Hypothalamus (tissue), 51 donors: ENCODE measurements around the gene ISLR2.
"Not testable (repeated sequence)": the region's sequence is repeated elsewhere in the genome, so short reads cannot be mapped to it uniquely, and the experiment has no call there.

Experiments
- DNase-seq, 51 donors: peaks; one replicate each; lab custom pipeline; 2025; lab: John Stamatoyannopoulos, UW

Gene ISLR2, protein sequence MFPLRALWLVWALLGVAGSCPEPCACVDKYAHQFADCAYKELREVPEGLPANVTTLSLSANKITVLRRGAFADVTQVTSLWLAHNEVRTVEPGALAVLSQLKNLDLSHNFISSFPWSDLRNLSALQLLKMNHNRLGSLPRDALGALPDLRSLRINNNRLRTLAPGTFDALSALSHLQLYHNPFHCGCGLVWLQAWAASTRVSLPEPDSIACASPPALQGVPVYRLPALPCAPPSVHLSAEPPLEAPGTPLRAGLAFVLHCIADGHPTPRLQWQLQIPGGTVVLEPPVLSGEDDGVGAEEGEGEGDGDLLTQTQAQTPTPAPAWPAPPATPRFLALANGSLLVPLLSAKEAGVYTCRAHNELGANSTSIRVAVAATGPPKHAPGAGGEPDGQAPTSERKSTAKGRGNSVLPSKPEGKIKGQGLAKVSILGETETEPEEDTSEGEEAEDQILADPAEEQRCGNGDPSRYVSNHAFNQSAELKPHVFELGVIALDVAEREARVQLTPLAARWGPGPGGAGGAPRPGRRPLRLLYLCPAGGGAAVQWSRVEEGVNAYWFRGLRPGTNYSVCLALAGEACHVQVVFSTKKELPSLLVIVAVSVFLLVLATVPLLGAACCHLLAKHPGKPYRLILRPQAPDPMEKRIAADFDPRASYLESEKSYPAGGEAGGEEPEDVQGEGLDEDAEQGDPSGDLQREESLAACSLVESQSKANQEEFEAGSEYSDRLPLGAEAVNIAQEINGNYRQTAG

DNA sequence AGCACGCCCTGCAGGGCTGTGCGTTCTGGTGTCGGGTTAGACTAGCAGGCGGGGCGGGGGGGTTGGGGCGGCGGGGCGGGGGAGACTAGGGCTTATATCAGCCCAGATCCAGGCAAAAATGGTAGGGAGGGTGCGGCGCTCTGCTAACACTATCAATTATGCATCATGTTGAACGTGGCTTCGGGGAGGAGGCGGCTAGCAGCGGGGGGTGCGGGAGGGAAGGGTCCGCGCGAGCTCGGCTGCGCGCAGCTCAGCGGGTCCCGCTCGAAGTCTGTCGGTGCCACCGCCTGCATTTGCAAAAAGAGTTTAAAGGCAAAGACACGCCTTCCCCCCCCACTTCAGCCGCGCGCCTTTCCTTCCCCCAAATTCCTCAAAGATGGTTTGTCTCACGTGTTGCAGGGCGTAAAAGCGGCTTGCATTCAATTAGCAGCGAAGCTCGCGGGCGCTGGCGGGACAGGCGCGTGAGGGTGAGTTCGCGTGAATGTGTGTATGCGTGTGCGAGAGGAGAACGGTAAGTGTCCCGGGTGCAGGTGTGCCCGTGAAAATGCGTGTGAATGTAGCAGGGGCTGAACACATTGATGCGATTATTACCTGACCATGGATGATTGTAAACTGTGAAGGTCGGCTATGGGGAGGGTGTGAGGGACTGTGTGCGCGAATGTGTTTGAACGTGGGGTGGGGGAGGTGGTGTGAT, at the start of gene ISLR2:
TSS of gene ISLR2 (plus strand) at position 432 of the 694 bp plus-strand sequence. CDS start 2,169 bp downstream, outside the sequence.
- DNase-seq, result peak in 1 of 51 donors; percentile 31

DNA sequence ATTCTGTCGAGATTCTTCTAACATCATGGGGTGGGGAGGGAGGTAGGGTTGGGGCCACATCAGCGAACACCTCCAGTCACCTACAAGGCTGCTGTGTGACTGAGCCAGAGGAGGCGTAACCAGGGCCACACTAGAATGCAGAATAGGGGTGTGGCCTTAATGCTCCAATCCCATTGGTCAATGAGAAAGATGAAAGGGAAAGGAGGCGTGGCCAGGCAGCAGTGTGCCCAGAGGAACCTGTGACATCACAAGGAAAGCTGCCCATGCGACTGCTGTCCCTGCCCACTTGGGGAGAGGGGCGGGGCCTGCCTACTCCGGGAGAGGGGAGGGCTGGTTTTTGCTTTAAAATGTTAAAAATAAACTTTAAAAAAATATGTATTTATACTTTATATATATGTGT, 47.9 kb upstream of the ISLR2 start, which contains the start of gene GOLGA6A:
TSS of gene GOLGA6A (minus strand) at position 101 of the 400 bp plus-strand sequence. CDS start at position 60, 41 bp downstream.
- DNase-seq, result not testable (repeated sequence)

DNA sequence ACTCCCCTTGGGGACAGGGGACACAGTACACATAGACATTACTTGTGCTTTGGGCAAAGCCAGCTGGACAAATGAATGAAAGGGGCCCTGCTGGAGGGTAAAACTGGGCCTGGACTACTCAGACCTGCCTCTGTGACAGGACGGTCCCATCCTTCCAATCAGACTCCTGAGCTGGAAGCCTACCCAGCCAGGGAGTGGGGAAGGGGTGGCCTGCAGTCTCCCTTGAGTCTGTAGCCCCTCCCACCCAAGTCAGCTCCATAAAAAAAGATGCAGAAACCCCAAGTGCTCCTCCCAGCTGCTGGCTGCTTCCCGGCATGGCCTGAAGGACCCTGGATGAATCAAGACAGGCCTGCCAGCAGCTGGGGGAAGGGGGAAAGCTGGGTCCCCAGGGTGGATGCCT, 35.8 kb upstream of the ISLR2 start:
- DNase-seq, result not testable (repeated sequence)

GRCh38 chr15:74095610-74096009, 34.8 kb upstream of the ISLR2 start:
- not testable (repeated sequence) for DNase-seq

DNA sequence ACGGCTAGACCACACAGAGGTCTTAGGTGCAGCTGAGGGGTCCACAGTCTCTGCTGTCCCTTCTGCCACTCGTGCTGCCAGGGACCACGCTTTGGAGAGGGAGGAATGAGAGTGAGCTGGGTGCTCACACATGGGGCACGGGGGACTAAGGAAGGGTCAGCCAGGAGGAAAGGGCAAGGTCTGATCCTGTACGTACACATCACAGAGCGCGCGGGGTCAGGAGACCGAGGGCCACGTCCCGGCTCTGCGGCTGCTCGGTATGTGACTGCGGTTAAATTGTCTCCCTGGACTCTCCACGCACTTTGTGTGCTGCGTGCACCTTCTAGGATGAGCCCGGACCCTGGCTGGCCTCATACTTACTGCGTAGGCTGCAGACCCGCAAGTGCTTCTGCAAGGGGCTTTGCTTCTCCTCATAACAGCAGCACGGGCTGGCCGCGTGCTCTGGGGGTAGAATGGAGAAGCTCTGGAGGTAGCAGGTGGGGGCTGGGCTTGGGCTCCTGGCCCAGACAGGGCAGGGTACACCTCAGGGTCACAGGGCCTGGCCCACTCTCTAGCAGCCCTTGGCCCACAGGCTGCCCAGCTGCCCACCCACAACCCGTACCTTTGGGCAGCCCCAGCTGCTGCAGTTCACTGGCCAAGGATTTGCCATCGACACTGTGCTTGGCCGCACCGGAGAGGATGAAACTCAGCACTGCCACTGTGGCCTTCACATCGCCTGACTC, 33.5 kb upstream of the ISLR2 start:
- DNase-seq, result not testable (repeated sequence)

DNA sequence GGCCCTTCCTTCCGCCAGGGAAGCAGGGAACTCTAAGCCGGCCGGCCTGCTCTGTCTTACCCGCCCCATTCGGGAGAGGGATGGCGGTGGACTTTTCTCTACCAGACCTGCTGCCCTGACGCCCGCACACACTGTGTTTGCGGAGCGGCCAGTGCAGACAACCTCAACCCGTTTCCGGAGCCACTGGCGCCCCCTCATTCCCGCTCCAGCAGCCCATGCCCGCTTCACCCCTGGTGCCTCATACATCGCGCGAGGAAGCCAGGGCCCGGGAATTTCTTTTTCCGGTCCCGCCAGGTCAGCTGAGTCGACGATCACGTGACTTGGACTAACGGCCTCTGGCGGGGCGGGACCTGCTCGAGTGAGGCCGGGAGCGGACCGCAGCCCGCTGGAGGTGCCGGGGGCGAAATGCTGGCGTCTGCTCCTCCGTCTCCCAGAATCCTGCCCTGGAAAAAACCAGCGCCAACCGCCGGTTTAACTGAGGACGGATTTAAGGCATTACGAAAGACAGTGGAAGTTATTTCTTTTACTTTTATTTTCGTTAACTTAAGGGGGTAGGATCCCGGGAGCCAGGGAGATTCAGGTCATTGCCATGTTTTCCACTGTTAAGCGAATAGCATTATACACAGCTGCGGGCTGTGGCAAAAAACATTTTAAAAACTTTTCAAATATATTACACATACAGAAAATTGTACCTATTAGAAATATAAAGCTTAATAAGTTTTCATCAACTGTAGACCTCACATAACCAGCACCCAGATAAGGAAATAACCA, 30.2 kb upstream of the ISLR2 start:
- not testable (repeated sequence) for DNase-seq

DNA sequence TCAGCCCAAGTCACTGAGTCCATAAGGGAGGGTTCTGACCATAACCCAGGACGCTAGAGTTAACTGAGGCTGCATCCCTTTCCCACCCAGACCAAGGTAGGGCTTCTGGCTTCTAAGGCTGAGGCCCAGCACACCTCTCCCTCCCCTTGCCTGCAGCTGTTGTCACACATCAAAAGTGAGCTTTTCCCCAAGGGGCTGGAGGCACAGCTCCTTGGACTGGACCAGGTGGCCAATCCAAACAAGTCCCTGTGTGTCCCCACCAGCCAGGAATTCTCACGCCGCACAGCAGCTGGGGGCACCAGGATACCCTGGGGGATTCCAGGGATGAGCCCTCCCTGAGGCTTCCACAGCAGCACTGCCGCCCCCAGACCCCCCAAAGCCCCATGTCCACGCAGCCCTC, 22.3 kb upstream of the ISLR2 start:
- no peak for DNase-seq

- DNase-seq, result not testable (repeated sequence)
These were observed 21.8 kb upstream of the ISLR2 start for GRCh38 chr15:74108611-74109010.

DNA sequence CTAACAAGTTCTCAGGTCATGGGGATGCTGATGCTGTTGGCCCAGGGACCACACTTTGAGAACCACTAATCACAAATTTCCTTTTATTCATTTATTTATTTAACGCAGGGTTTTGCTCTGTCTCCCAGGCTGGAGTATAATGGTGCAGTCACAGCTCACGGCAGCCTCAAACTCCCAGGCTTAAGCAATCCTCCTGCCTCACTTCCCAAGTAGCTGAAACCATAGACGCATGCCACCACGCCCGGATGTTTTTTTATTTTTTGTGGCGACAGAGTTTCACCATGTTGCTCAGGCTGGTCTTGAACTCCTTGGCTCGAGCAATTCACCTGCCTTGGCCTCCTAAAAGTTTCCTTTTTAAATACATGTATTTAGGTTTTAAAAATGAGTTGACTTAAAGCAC, 20.7 kb upstream of the ISLR2 start:
- no peak for DNase-seq

DNA sequence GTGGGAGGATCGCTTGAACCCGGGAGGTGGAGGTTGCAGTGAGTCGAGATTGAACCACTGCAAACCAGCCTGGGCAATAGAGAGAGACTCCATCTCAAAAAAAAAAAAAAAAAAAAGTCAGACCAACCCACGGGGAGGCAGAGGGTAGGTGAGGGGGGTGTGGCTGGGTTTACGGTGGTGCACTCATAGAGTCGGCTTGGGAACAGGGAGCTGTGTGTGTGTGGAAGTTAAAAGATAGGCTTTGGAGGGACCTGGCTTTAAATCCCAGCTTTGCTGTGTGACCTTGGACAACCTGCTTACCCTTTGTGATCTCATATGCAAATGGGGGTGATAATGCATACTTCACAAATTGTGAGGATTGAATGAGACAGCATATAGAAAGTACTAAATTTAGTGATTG, 10.0 kb upstream of the ISLR2 start:
- no peak for DNase-seq

DNA sequence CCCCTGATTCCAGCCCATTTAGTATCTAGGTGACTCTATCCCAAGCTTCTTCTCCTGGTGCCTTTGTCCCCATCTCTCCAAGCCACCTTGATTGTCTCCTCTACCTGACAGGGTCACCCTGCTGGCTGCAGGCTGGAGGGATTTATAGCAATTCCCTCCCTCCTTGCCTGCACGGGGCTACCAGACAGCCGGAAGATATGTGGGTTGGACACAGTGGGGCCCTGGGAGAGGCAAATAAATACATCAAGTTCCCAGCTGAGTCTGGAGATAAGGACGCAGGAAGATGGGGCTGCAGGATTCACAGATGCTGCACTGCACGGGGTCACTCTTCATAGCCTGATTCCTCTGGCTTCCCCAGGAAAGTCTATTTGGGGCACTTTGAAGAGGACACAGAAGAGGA, 9.3 kb upstream of the ISLR2 start:
- no peak for DNase-seq

GRCh38 chr15:74121858-74122257, 8.5 kb upstream of the ISLR2 start:
- no peak for DNase-seq

GRCh38 chr15:74122403-74123130, 7.8 kb upstream of the ISLR2 start:
- DNase-seq, result no peak

DNA sequence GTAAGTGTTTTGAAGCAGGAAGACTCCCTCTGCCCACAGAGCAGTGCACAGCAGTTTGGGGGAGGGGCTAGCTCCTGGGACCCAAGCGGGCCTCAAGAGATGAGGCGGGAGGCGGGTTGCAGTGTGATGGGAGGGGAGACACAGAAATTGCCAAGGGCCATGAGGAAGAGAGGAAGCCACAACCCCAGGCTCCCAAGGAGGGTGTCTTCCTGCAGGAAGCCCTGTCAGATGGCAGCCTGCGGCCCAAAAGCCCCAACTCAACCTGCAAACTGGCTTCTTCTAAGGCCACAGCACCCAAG, 7.3 kb upstream of the ISLR2 start:
- no peak for DNase-seq

- DNase-seq, result no peak
These were observed 6.7 kb upstream of the ISLR2 start for GRCh38 chr15:74123658-74124057.

DNA sequence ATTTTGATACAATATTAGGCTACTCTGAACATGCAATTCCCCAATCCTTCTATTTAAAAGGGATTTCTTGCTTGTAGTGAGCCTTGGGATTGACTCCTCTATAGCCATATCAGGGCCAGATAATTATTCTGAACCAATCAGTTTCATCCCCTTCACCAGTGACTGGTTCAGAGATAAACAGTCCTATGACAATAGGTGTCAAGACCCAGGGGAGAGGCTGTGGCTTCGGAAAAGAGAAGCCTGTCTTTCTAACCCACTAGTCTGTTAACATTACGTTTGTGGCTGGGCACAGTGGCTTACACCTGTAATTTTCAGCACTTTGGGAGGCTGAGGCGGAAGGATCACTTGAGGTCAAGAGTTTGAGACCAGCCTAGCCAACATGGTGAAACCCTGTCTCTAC, 6.2 kb upstream of the ISLR2 start:
- DNase-seq, result no peak

DNA sequence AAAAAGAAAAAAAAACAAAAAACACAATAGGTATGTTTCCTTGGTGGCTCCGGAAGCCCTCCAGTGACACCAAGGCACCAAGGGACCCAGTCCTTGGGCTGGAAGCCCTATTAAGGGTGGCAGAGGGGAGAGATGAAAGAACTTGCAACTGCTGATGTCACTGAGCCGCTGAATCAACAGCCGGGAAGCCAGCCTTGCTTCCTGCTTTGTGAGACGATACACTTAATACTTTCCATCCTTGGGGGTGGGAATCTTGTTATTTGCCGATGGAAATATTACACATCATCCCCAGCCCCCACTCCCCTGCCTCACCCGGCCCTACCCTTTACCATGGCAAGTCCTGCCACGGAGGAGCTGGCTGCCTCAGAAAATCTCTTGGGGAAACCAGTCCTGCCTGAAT, 5.6 kb upstream of the ISLR2 start:
- DNase-seq, result no peak

DNA sequence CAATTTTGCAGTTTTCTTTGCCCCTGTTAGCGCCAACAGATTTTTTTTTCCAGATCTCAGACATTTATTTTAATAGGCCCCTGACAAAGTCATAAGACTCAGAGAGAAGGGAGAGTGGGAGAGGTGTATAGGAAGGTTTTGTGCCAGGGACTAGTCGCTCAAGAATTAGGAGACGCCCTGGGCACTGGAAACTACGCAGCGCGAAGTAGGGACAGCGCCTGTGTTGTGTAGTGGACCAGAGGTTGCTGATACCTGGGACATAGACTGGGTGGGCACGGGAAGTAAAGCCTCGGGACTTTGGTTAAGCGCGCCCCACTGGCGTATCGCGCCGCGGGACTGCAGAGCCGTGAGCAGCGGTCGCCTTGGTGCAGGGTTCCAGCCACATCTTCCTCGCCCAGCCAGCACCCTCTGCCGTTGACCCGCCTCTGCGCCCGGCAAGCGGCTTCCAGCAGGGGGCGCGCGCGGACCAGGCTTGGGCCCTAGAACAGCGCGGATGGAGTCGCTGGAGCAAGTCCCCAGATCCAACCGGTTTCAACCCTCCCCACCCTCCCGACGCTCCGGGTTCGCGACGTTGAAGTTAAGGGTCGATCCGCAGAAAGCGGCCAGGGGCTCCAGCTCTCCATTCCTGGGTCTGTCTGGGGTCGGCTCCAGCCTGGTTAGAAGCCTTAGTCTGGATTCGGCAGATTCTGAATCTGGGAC, 3.0 kb upstream of the ISLR2 start:
- peak; percentile 20 to 93 (median 72) for DNase-seq
